ENCODE data around the gene TSTD1.

TSTD1 gene

DNA sequence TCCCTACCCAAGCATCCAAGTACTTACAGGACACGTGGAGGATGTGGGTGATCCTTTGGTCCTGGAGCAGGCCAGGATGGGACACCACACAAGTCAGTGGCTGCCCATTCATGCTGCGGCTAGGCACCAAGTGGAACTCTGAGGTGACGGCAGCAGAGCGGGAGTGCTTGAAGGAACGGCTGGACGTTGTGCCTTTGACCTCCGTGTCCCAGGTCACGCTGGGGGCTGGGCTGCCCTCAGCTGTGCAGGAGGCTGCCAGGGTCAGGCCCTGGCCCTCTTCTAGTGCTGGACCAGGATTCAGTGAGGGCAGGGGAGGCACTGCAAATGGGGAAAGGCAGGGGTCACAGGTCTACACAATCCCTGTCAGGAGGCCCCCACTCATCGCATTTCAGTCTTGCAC lies 38.7 kb upstream of the TSTD1 start:
- Histone ChIP-seq H3K9me3 (ENCODE audit: control insufficient read depth, low read depth, low read length) (no peaks in the 10 kb centered on the region), H3K27ac (ENCODE audit: low read length) (no peak overlapping the region), H3K36me3 (ENCODE audit: control insufficient read depth, low read depth, low read length) (no peaks in the 10 kb centered on the region), H3K27me3 (ENCODE audit: control insufficient read depth, insufficient read depth, low read length) (no peaks in the 10 kb centered on the region), H3K4me1 (ENCODE audit: control insufficient read depth, low read depth, low read length) (peaks cover 5% of the 10 kb centered on the region), H3K4me3 (ENCODE audit: low read length) (no peak overlapping the region), H3K9ac (ENCODE audit: low read length) (no peak overlapping the region)

DNA sequence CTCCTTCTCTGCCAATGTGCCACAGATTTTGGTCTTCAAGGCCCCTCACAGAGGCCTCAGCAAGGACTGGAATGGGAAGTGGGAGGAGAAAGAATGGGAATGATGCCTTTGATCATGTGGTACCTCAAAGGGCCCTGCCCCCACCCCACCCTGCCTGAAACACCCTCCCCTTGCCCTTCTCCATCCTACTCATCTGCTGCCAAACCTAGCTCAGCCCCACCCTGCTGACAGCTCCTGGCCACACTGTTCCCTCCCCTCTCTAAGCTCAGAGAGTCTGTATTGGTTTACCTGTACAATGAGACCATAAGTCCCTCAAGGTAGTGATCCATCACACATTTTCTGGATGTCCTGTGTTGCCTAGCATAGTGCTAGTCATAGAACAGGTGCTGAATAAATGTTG lies 37.6 kb upstream of the TSTD1 start:
- Histone ChIP-seq H3K27me3 (ENCODE audit: control insufficient read depth, insufficient read depth, low read length) (no peaks in the 10 kb centered on the region), H3K4me1 (ENCODE audit: control insufficient read depth, low read depth, low read length) (peaks cover 5% of the 10 kb centered on the region), H3K9ac (ENCODE audit: low read length) (no peak overlapping the region), H3K27ac (ENCODE audit: low read length) (no peak overlapping the region), H3K36me3 (ENCODE audit: control insufficient read depth, low read depth, low read length) (no peaks in the 10 kb centered on the region), H3K9me3 (ENCODE audit: control insufficient read depth, low read depth, low read length) (no peaks in the 10 kb centered on the region), H3K4me3 (ENCODE audit: low read length) (no peak overlapping the region)

DNA sequence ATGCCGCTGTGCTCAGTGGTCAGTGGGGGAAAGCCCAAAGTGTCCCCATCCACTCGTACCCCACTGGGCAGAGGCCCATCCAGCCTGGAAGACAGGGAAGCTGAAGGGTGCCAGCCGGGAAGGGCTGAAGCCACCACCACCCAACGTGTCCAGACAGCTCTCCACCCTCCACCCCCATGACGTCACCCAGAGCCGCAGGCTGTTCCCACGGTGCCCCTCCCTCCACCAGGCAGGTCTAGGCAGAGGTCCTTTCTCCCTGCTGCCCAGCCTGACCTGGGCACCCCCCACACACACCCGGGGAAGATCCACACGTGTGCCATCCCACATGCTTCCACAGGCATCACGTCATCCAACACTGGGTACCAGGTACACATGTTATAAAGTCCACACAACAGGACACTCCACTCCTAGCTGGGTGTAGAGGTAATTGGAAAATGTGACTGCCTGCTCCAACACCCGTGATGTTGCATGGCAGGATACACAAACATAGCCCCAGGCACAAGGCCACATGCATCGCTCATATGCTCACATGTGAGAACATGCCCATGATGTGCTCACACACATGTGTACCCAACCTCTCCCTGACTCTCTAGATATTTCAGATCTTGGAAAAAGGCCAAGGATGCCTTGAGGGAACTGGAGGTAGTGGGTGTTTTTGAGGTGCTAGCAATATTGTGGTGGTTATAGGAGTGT lies 36.1 kb upstream of the TSTD1 start:
- H3K27me3 ChIP-seq (ENCODE audit: control insufficient read depth, insufficient read depth, low read length): no peaks in the 10 kb centered on the region
- H3K9me3 ChIP-seq (ENCODE audit: control insufficient read depth, low read depth, low read length): no peaks in the 10 kb centered on the region
- H3K36me3 ChIP-seq (ENCODE audit: control insufficient read depth, low read depth, low read length): no peaks in the 10 kb centered on the region
- H3K4me3 ChIP-seq (ENCODE audit: low read length): no peak overlapping the region
- H3K4me1 ChIP-seq (ENCODE audit: control insufficient read depth, low read depth, low read length): no peaks in the 10 kb centered on the region
- no peak overlapping the region for H3K9ac ChIP-seq (ENCODE audit: low read length)
- H3K27ac ChIP-seq (ENCODE audit: low read length): no peak overlapping the region

DNA sequence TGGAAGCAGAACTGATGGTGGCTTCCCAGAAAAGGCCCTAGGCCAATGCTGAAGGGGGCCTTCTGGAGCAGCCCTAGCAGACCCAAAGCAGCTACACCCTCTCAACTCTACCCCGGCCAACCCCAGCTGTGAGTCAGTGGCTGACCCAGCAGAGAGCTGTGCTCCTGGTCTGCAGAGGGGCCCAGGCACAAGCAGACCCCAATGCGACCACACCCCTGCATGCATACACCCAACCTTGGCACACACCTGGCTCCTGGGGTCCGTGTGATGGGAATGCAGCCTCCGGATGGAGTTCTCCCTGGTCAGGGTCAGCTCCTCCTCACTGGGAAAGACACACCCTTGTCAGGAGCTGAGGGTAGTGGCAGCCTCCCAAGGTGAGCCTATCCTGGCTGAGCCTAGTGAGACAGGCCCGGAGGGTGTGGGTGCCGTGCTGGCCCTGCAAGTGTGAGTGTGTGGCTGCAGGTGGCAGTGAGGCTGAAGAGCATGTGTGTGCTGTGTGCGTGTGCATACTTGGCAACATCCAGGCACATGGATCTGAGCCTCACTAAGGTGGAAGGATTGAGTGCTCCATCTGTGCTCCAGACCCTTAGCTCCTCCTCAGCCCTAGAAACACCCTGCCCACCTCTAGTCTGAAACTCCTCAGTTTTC lies 34.8 kb upstream of the TSTD1 start:
- H3K27me3 ChIP-seq (ENCODE audit: control insufficient read depth, insufficient read depth, low read length): no peaks in the 10 kb centered on the region
- H3K36me3 ChIP-seq (ENCODE audit: control insufficient read depth, low read depth, low read length): no peaks in the 10 kb centered on the region
- H3K4me3 ChIP-seq (ENCODE audit: low read length): no peak overlapping the region
- no peaks in the 10 kb centered on the region for H3K9me3 ChIP-seq (ENCODE audit: control insufficient read depth, low read depth, low read length)
- H3K27ac ChIP-seq (ENCODE audit: low read length): no peak overlapping the region
- no peaks in the 10 kb centered on the region for H3K4me1 ChIP-seq (ENCODE audit: control insufficient read depth, low read depth, low read length)
- H3K9ac ChIP-seq (ENCODE audit: low read length): no peak overlapping the region

DNA sequence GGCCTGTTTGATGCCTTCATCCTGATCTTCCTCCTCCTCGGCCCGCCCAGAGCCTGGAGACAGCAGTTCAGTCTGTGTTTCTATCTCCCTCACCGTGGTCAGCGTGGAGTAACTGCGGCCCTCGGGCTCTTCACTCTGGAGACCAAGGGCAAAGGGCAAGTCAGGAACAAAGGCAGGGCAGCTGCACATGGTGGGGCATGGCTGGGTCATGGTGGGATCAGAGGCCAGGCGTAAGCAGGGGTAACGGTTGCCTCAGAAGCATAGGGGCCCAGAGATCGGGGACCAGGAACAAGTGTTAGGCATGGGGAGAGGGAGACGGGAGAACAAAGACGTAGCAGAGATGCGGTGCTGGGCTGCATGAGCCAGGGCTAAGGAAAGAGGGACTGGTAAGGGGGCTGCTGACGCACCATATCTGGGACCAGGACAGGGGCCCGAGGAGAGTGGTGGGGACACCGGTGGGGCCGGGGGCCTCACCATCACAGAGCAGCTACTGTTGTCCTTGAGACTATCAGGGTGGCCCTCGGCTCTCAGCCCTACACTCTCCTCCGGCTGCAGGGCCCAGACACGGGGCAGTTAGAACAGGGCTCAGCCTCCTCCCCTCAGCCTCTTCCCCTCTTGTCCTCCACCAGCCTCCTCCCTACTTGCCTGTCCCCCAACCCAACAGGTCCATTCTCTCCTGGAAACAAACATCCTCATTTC lies 34.1 kb upstream of the TSTD1 start:
- H3K36me3 ChIP-seq (ENCODE audit: control insufficient read depth, low read depth, low read length): no peaks in the 10 kb centered on the region
- H3K4me1 ChIP-seq (ENCODE audit: control insufficient read depth, low read depth, low read length): no peaks in the 10 kb centered on the region
- H3K27ac ChIP-seq (ENCODE audit: low read length): no peak overlapping the region
- no peaks in the 10 kb centered on the region for H3K27me3 ChIP-seq (ENCODE audit: control insufficient read depth, insufficient read depth, low read length)
- H3K9me3 ChIP-seq (ENCODE audit: control insufficient read depth, low read depth, low read length): no peaks in the 10 kb centered on the region
- no peak overlapping the region for H3K9ac ChIP-seq (ENCODE audit: low read length)
- no peak overlapping the region for H3K4me3 ChIP-seq (ENCODE audit: low read length)

DNA sequence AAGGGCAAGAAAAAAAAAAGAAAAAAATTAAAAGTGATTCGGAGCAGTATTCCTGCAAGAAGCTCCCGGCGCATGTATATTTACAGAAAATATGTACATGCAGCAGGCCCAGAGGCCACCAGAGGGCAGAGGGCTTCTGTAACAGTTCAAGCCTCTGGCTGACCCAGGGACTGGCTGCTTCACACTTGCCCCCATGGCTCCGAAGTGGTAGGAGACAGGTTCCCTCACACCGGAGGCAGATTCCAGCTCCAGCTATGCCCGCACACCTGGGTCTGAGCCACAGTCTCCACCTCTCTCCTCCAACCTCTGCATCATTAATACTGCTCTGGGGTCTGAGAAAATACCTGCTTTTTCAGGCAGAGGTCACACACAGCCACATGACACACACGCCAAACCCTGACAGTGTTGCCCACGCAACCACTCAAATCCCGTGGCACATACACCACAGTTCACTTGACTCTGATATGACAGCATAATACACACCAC lies 33.2 kb upstream of the TSTD1 start:
- no peaks in the 10 kb centered on the region for H3K36me3 ChIP-seq (ENCODE audit: control insufficient read depth, low read depth, low read length)
- H3K4me3 ChIP-seq (ENCODE audit: low read length): no peak overlapping the region
- H3K9me3 ChIP-seq (ENCODE audit: control insufficient read depth, low read depth, low read length): no peaks in the 10 kb centered on the region
- H3K9ac ChIP-seq (ENCODE audit: low read length): no peak overlapping the region
- no peaks in the 10 kb centered on the region for H3K4me1 ChIP-seq (ENCODE audit: control insufficient read depth, low read depth, low read length)
- no peak overlapping the region for H3K27ac ChIP-seq (ENCODE audit: low read length)
- H3K27me3 ChIP-seq (ENCODE audit: control insufficient read depth, insufficient read depth, low read length): no peaks in the 10 kb centered on the region

DNA sequence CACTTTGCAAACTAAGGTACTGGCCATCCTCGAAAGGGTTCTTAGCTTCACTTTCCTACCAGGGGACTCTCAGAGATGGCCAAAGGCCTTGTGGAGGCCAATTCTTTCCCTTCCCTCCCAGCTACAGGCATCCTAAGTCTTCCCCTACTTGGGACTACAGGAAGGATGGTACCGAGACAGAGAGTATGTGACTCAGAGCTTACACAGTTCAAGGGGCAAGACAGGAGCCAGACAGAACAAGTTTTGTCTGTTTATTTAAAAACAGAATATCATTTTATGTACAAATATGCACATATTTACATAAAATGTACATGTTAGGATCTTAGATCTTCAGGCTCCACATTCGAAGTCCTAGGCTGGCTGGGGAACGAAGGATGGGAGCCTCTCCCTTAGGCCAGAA lies 32.0 kb upstream of the TSTD1 start:
- H3K27ac ChIP-seq (ENCODE audit: low read length): no peak overlapping the region
- H3K4me1 ChIP-seq (ENCODE audit: control insufficient read depth, low read depth, low read length): no peaks in the 10 kb centered on the region
- no peak overlapping the region for H3K9ac ChIP-seq (ENCODE audit: low read length)
- no peaks in the 10 kb centered on the region for H3K36me3 ChIP-seq (ENCODE audit: control insufficient read depth, low read depth, low read length)
- H3K27me3 ChIP-seq (ENCODE audit: control insufficient read depth, insufficient read depth, low read length): no peaks in the 10 kb centered on the region
- H3K9me3 ChIP-seq (ENCODE audit: control insufficient read depth, low read depth, low read length): no peaks in the 10 kb centered on the region
- no peak overlapping the region for H3K4me3 ChIP-seq (ENCODE audit: low read length)

DNA sequence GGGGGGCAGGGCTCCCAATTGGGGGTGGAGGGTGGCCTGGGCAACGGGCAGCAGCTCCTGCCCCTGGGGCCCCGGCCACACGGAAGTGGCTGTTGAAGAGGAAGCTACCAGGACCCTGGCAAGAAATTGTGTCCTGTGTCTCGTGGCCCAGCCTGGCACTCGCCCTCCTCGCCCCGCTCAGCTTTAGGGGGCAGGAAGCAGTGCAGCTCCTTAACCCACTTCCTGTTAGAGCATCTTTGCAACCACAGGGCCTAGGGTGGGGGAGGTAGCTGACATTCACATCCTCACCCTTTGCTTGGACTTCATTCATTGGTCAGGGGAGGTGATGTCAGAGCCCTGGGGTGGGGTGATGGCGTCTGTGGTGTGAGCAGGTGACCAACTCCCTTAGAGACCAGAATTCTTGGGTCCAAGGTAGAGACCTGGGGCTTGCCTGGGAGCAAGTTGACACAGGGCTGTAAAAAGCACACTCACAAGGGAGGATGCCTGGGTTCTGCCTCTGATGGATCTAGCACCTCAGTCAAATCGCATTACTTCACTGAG lies 31.0 kb upstream of the TSTD1 start, which contains the start of gene ARHGAP30:
ARHGAP30 (minus strand) TSS at position 161 of the 540 bp plus-strand sequence. CDS start 267 bp downstream, outside the sequence.
- Histone ChIP-seq H3K36me3 (ENCODE audit: control insufficient read depth, low read depth, low read length) (no peaks in the 10 kb centered on the region), H3K4me3 (ENCODE audit: low read length) (no peak within 1 kb of the TSS), H3K9ac (ENCODE audit: low read length) (no peak within 1 kb of the TSS), H3K4me1 (ENCODE audit: control insufficient read depth, low read depth, low read length) (no peaks in the 10 kb centered on the region), H3K27ac (ENCODE audit: low read length) (no peak within 1 kb of the TSS), H3K27me3 (ENCODE audit: control insufficient read depth, insufficient read depth, low read length) (no peaks in the 10 kb centered on the region), H3K9me3 (ENCODE audit: control insufficient read depth, low read depth, low read length) (no peaks in the 10 kb centered on the region)

DNA sequence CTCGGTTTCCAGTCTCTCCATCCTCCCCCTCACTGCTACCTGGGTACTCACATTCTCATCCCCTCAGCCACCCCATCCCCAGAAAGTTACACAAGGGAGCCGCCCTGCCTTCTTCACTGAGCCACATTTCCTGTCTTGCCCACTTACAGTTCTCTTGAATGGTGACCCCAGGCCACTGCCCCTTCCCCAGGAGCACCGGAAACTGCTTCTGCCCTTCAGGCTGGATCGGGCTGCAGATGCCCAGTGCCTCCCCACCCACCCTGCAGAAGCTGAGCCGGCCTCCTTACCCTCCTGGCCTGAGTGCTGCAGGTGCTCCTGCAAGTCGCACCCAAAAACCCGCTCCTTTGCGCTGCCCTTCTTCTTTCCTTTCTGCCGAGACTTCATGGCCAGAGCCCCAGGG lies 30.5 kb upstream of the TSTD1 start:
- Histone ChIP-seq H3K4me1 (ENCODE audit: control insufficient read depth, low read depth, low read length) (no peaks in the 10 kb centered on the region), H3K9ac (ENCODE audit: low read length) (no peak overlapping the region), H3K4me3 (ENCODE audit: low read length) (no peak overlapping the region), H3K27ac (ENCODE audit: low read length) (no peak overlapping the region), H3K9me3 (ENCODE audit: control insufficient read depth, low read depth, low read length) (no peaks in the 10 kb centered on the region), H3K27me3 (ENCODE audit: control insufficient read depth, insufficient read depth, low read length) (no peaks in the 10 kb centered on the region), H3K36me3 (ENCODE audit: control insufficient read depth, low read depth, low read length) (no peaks in the 10 kb centered on the region)

DNA sequence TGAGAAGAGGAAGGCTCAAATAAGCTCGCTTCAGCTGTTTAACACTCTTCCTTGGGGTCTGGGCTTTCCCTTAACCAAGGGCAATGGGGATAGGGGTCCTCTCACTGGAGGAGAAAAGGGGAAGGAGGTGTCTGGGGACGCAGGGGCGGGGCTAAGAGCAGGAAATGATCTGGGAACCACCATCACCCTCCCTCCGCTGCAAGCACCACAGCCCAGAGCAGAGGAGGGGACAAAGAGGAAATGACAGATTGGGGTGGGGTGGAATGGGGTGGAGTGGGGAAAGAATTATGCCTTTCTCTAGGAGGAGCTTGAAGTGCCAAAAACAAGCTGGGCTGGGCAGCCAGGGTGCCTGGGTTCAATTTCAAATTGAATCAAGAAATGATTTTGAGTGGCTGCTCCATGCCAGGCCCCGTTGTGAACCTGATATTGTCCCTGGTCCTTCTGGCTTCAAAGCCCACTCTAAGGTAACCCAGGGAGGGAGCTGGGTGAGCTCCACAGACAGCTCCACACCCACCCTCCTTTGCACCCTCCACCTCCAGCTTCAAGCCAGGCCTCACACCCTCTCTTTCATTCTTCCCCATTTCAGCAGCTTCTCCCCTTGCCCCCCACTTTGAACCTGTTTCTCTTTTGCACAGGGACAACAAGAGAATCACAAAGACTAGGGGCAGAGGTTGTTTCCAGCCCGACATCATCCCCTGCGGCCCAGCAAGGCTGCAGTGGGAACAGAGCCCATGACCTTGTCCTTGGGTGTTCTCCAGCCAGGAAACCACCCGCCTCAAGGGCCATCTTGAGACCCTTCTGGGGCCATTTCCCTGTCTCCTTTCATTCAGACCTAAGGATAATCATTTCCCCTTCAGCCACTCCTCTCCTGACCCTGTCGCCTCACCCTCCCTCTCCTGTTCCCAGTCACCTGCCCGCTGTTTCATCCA lies 29.8 kb upstream of the TSTD1 start:
- H3K27ac ChIP-seq (ENCODE audit: low read length): no peak overlapping the region
- H3K4me3 ChIP-seq (ENCODE audit: low read length): no peak overlapping the region
- no peak overlapping the region for H3K9ac ChIP-seq (ENCODE audit: low read length)

DNA sequence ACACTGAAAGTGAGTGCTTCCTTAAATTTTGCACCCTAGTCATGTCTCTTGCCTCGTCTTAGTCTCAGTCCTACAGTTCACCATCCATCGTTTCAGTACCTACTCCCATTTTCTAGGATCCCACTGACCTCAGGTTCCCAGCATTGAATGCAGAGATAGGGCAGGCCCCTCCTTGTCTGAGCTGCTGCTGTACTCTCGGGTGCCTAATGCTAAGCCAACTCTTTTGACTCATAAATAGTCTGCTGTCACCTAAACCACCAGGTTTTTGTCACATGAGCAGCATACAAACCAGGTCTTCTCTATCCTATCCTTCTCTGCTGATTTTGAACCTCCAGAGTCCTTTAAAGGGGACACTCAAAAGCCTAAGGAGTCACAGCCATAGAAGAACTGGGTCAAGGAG lies 27.9 kb upstream of the TSTD1 start:
- H3K9me3 ChIP-seq (ENCODE audit: control insufficient read depth, low read depth, low read length): no peaks in the 10 kb centered on the region
- H3K4me1 ChIP-seq (ENCODE audit: control insufficient read depth, low read depth, low read length): peaks cover 7% of the 10 kb centered on the region
- H3K9ac ChIP-seq (ENCODE audit: low read length): no peak overlapping the region
- no peak overlapping the region for H3K27ac ChIP-seq (ENCODE audit: low read length)
- H3K36me3 ChIP-seq (ENCODE audit: control insufficient read depth, low read depth, low read length): no peaks in the 10 kb centered on the region
- H3K4me3 ChIP-seq (ENCODE audit: low read length): no peak overlapping the region
- no peaks in the 10 kb centered on the region for H3K27me3 ChIP-seq (ENCODE audit: control insufficient read depth, insufficient read depth, low read length)

More for the DNA sequence above, 29.8 kb upstream of the TSTD1 start:
- peaks cover 6% of the 10 kb centered on the region for H3K4me1 ChIP-seq (ENCODE audit: control insufficient read depth, low read depth, low read length)
- H3K27me3 ChIP-seq (ENCODE audit: control insufficient read depth, insufficient read depth, low read length): no peaks in the 10 kb centered on the region
- H3K36me3 ChIP-seq (ENCODE audit: control insufficient read depth, low read depth, low read length): no peaks in the 10 kb centered on the region
- no peaks in the 10 kb centered on the region for H3K9me3 ChIP-seq (ENCODE audit: control insufficient read depth, low read depth, low read length)
